ENCODE results near the gene TMEM63A.

TMEM63A gene

GRCh38 chr1:225926551-225927113 lies 44.5 kb upstream of the TMEM63A start:
- H3K27ac Mint-ChIP-seq, result peak overlapping the region; percentile 51
- DNase-seq, result no peak
- peaks cover 5% of the 10 kb centered on the region for H3K27me3 Mint-ChIP-seq (ENCODE audit: low read depth, poor library complexity)
- H3K4me1 Mint-ChIP-seq, result peaks cover 29% of the 10 kb centered on the region
- H3K4me3 Mint-ChIP-seq, result no peak overlapping the region
- H3K36me3 Mint-ChIP-seq (ENCODE audit: low read depth), result no peaks in the 10 kb centered on the region
- TF ChIP-seq CTCF (IDR thresholded peaks at IDR 0.05), result no peak
- H3K9me3 Mint-ChIP-seq, result no peaks in the 10 kb centered on the region

GRCh38 chr1:225923692-225924555 lies 41.7 kb upstream of the TMEM63A start, which contains the start of gene PYCR2:
PYCR2 (minus strand) TSS chr1:225924250; CDS start chr1:225924110, 140 bp downstream.
- peaks cover 14% of the 10 kb centered on the region for H3K36me3 Mint-ChIP-seq (ENCODE audit: low read depth)
- DNase-seq, result peak; percentile 94
- no peak for TF ChIP-seq CTCF (IDR thresholded peaks at IDR 0.05)
- H3K27me3 Mint-ChIP-seq (ENCODE audit: low read depth, poor library complexity), result no peaks in the 10 kb centered on the region
- H3K4me1 Mint-ChIP-seq, result peaks cover 29% of the 10 kb centered on the region
- no peaks in the 10 kb centered on the region for H3K9me3 Mint-ChIP-seq
- peak within 1 kb of the TSS; percentile 96 for H3K27ac Mint-ChIP-seq
- H3K4me3 Mint-ChIP-seq, result peak within 1 kb of the TSS; percentile 91

GRCh38 chr1:225923381-225923691 lies 41.2 kb upstream of the TMEM63A start:
- H3K27ac Mint-ChIP-seq, result peak overlapping the region; percentile 96
- no peak for DNase-seq
- peaks cover 25% of the 10 kb centered on the region for H3K4me1 Mint-ChIP-seq
- no peaks in the 10 kb centered on the region for H3K9me3 Mint-ChIP-seq
- H3K27me3 Mint-ChIP-seq (ENCODE audit: low read depth, poor library complexity), result no peaks in the 10 kb centered on the region
- H3K4me3 Mint-ChIP-seq, result peak overlapping the region; percentile 91
- H3K36me3 Mint-ChIP-seq (ENCODE audit: low read depth), result peaks cover 15% of the 10 kb centered on the region
- no peak for TF ChIP-seq CTCF (IDR thresholded peaks at IDR 0.05)

- peak overlapping the region; percentile 91 for H3K4me3 Mint-ChIP-seq
- no peaks in the 10 kb centered on the region for H3K9me3 Mint-ChIP-seq
- H3K36me3 Mint-ChIP-seq (ENCODE audit: low read depth), result peaks cover 29% of the 10 kb centered on the region
- DNase-seq, result no peak
- no peak overlapping the region for H3K27ac Mint-ChIP-seq
- no peak for TF ChIP-seq CTCF (IDR thresholded peaks at IDR 0.05)
- H3K4me1 Mint-ChIP-seq, result peaks cover 21% of the 10 kb centered on the region
- H3K27me3 Mint-ChIP-seq (ENCODE audit: low read depth, poor library complexity), result no peaks in the 10 kb centered on the region
Observed at GRCh38 chr1:225921734-225922709, 39.8 kb upstream of the TMEM63A start.

- peaks cover 33% of the 10 kb centered on the region for H3K36me3 Mint-ChIP-seq (ENCODE audit: low read depth)
- no peak overlapping the region for H3K4me3 Mint-ChIP-seq
- H3K9me3 Mint-ChIP-seq, result no peaks in the 10 kb centered on the region
- DNase-seq, result no peak
- no peak overlapping the region for H3K27ac Mint-ChIP-seq
- H3K4me1 Mint-ChIP-seq, result peaks cover 28% of the 10 kb centered on the region
- no peak for TF ChIP-seq CTCF (IDR thresholded peaks at IDR 0.05)
- H3K27me3 Mint-ChIP-seq (ENCODE audit: low read depth, poor library complexity), result no peaks in the 10 kb centered on the region
Observed at GRCh38 chr1:225919906-225920305, 37.7 kb upstream of the TMEM63A start.
